NCI-H187 treated with DMSO at 0.1 percent for 48 hours (cell line): ENCODE data around the gene TTC14.

Experiments
- DNase-seq: peaks from one replicate; lab custom pipeline; 2025; lab: John Stamatoyannopoulos, UW

Gene TTC14

DNA sequence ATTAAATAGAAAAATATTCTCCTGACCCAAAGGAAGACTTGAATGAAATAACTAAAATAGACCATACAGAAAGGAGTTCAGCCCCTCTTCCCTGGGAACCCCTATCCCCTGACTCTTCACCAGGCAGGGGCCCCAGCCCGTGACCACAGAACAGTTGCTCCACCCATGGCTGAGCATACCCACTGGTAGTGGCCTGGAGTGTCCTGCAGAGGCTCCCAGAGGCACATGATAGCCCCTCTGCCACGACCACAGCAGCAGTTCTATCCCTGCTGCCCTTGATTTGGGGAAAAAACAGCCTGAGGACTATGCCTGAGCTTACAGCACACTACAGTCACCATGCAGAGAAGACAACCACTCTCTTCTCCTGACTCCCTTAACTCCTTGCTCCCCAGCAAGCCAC lies 31.8 kb downstream of the TTC14 start:
- no peak for DNase-seq

DNA sequence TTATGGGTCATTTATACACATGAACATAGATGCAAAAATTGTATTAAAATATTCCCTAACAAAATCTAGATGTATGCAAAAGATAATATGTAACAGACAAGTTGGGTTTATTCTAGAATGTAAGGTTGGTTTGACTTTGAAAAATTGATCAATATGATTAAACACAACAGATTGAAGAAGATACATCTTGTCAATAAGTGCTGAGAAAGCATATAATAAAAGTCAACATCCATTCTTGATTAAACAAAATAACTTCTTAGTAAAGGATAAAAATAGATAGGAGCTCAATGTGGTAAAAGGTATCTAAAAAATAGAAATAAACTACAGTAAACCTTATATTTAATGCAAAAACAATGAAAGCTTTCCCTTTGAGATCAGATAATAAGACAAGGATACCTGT lies 39.0 kb downstream of the TTC14 start:
- no peak for DNase-seq

DNA sequence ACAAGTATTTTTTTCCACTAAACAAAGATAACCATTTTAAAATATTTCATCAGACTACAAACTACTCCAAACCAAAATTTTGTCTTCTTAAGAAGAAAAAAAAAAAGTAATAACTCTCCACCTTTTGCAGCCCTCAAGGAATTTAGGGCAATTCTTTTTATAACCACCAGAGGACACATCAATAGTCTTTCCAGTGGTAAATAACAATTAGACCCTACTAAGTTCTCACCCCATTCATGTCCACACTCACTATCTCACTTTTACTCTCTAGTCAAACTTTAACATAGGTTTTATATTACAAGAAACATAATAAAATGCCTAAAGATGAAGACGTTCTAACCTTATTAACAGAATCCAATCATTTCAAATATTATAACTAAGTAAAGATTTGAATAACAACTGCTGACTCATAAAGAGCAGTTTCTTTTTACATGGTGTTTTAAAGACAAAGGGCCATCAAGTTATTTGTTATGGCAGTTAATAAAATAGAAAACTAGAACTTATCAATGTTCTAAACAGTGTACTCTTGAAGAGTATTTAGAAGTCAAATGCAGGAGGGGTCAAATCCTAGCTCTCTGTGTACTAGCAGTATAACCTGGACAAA lies 44.3 kb downstream of the TTC14 start:
- no peak for DNase-seq

DNA sequence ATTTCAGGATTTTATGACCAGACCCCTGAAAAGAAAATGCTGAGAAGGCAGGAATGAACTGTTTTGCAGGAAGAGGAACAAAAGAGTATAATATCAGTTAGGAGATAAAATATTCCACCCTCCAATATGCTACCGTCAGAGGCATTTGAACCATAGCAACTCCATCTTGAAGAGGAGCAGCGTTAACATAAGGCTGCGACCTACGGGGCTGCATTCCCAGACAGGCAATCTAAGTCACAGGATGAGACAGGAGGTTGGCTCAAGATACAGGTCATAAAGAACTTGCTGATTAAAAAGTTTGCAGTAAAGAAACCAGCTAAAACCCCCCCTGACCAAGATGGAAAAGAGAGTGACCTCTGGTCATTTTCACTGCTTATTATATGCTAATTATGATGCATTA lies 54.4 kb downstream of the TTC14 start:
- no peak for DNase-seq

DNA sequence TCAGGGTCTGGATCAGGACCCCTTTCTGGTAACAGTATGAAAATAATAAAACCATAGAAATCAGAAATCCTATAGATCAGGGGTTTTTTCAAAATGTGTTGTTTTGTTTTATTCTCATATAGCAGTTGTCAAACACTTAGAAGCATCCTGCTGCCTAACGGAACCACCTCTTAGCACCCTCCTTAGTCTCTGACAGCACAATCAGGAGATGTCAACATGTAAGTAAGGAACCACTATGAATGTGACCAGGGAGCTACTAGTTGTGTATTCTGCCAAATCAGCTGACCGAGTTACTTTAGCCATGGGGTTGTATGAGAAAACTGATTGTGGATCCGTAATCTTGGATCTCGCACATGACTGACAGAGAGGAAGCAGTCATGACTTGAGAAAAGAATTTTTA lies 55.1 kb downstream of the TTC14 start:
- no peak for DNase-seq
